CD14-positive monocyte (primary cell): ENCODE measurements around the gene OMD. TPM values are rescaled to one million over a fixed set of nuclear protein-coding genes. Genes with fewer than 3 reads are reported as not detected.

Source experiments
- DNase-seq, 3 donors: peaks; one replicate each; pipeline ENCODE4 v3.0.0-alpha.2; 2011 to 2022
- H2AFZ ChIP-seq: 2 replicates; pipeline ENCODE4 v1.6.0; 2012; ENCODE audit warnings: mild to moderate bottlenecking, low read depth, low read length, inconsistent platforms; ENCODE audit not compliant: insufficient read depth, poor library complexity, severe bottlenecking
- H3K27ac ChIP-seq, 2 donors: 1 replicate in 1 of 2; 2 replicates in 1 of 2; pipeline ENCODE4 v1.5.1; 2012 to 2013; ENCODE audit warnings: low read length in 2 of 2, control low read depth in 1 of 2, inconsistent platforms in 1 of 2, low read depth in 1 of 2, mild to moderate bottlenecking in 1 of 2
- H3K27me3 ChIP-seq, 2 donors: one replicate each; pipeline versions ENCODE4 v1.6.0 to v1.6.1; 2011 to 2013; ENCODE audit warnings: low read length in 2 of 2; ENCODE audit not compliant: control insufficient read depth in 2 of 2, insufficient read depth in 2 of 2
- H3K36me3 ChIP-seq, 2 donors: replicated peaks in 1 of 2; 1 replicate in 1 of 2; 2 replicates in 1 of 2; pipeline versions ENCODE4 v1.5.1 to v1.6.1; 2012 to 2013; ENCODE audit warnings: low read length in 2 of 2, control low read depth in 1 of 2, inconsistent platforms in 1 of 2, mild to moderate bottlenecking in 1 of 2; ENCODE audit not compliant: insufficient read depth in 2 of 2, control insufficient read depth in 1 of 2
- H3K4me1 ChIP-seq, 2 donors: 1 replicate in 1 of 2; 2 replicates in 1 of 2; pipeline versions ENCODE4 v1.5.1 to v1.6.1; 2012 to 2013; ENCODE audit warnings: low read length in 2 of 2, control low read depth in 1 of 2, inconsistent platforms in 1 of 2, mild to moderate bottlenecking in 1 of 2, moderate library complexity in 1 of 2; ENCODE audit not compliant: insufficient read depth in 2 of 2, control insufficient read depth in 1 of 2
- H3K4me2 ChIP-seq: replicated peaks from 2 replicates; pipeline ENCODE3; 2012; ENCODE audit warnings: low read length, moderate library complexity, mild to moderate bottlenecking; ENCODE audit not compliant: poor library complexity, severe bottlenecking; ENCODE audit errors: extremely low read depth
- H3K4me3 ChIP-seq, 3 experiments: fragments of 200-600 bp in 1 of 3; sonication (generic) in 1 of 3; replicated peaks in 1 of 3; 1 replicate in 2 of 3; 2 replicates in 1 of 3; pipeline ENCODE4 v1.5.1; 2011 to 2013; ENCODE audit warnings: low read length in 3 of 3, mild to moderate bottlenecking in 3 of 3, control low read depth in 2 of 3, low read depth in 2 of 3, inconsistent platforms in 1 of 3, moderate library complexity in 1 of 3
- H3K79me2 ChIP-seq: 2 replicates; pipeline ENCODE4 v1.6.0; 2012; ENCODE audit warnings: mild to moderate bottlenecking, control low read depth, inconsistent platforms, low read length, moderate library complexity; ENCODE audit not compliant: insufficient read depth
- H3K9ac ChIP-seq: 2 replicates; pipeline ENCODE4 v1.6.0; 2017; ENCODE audit warnings: low read length, mild to moderate bottlenecking; ENCODE audit not compliant: insufficient read depth, poor library complexity, severe bottlenecking
- H3K9me3 ChIP-seq, 2 donors: replicated peaks in 1 of 2; 1 replicate in 1 of 2; 2 replicates in 1 of 2; pipeline versions ENCODE4 v1.5.1 to v1.6.1; 2012 to 2013; ENCODE audit warnings: low read length in 2 of 2, control low read depth in 1 of 2; ENCODE audit not compliant: control insufficient read depth in 1 of 2, insufficient read depth in 1 of 2
- H4K20me1 ChIP-seq: 2 replicates; pipeline ENCODE4 v1.6.0; 2012; ENCODE audit warnings: mild to moderate bottlenecking, low read length, control low read depth, moderate library complexity; ENCODE audit not compliant: insufficient read depth
- H3K27ac Mint-ChIP-seq, 7 donors: one replicate each; pipeline ENCODE4 v1.8.0; 2020; ENCODE audit warnings: mild to moderate bottlenecking in 7 of 7, mixed read lengths in 7 of 7, moderate library complexity in 6 of 7, inconsistent platforms in 2 of 7
- H3K27me3 Mint-ChIP-seq, 3 donors: one replicate each; pipeline ENCODE4 v1.8.0; 2021 to 2022; ENCODE audit warnings: low read depth in 3 of 3, mild to moderate bottlenecking in 3 of 3, mixed read lengths in 3 of 3, moderate library complexity in 3 of 3, inconsistent platforms in 1 of 3
- H3K36me3 Mint-ChIP-seq, 2 donors: one replicate each; pipeline ENCODE4 v1.8.0; 2020; ENCODE audit warnings: mixed read lengths in 2 of 2, inconsistent platforms in 1 of 2, mild to moderate bottlenecking in 1 of 2
- H3K4me1 Mint-ChIP-seq: one replicate; pipeline ENCODE4 v1.8.0; 2020; ENCODE audit warnings: mild to moderate bottlenecking, mixed read lengths
- H3K4me3 Mint-ChIP-seq, 2 donors: one replicate each; pipeline ENCODE4 v1.8.0; 2020; ENCODE audit warnings: mild to moderate bottlenecking in 2 of 2, mixed read lengths in 2 of 2, moderate library complexity in 1 of 2
- H3K9me3 Mint-ChIP-seq, 7 donors: one replicate each; pipeline ENCODE4 v1.8.0; 2020 to 2022; ENCODE audit warnings: mixed read lengths in 7 of 7, mild to moderate bottlenecking in 6 of 7, moderate library complexity in 6 of 7, inconsistent platforms in 2 of 7
- CTCF ChIP-seq: fragments of 200-600 bp; IDR thresholded peaks from one replicate; pipeline ENCODE4 v1.8.0; 2022; ENCODE audit warnings: antibody characterized with exemption, mild to moderate bottlenecking
- WGBS: methylation state at CpG from one replicate; pipeline ENCODE4 v1.1.5; 2013; ENCODE audit warnings: missing lambda C conversion rate; ENCODE audit not compliant: insufficient coverage; 5-methylcytosine and 5-hydroxymethylcytosine counted together
- intact Hi-C, 2 donors: fragments of 100-400 bp; cut with micrococcal nuclease; formaldehyde crosslinking; loops; one replicate each; pipeline versions ENCODE4 v1.15.0 to v1.15.1; 2023
- polyA plus RNA-seq, 3 donors: library from polyadenylated mRNA; depleted of rRNA in 1 of 3; unstranded in 2 of 3; stranded (reverse) in 1 of 3; fragments of 300-500 nt in 2 of 3; fragments of >200 nt in 1 of 3; fragmentation: Illumina TruSeq in 2 of 3; gene quantifications; 1 replicate in 2 of 3; 2 replicates in 1 of 3; pipeline ENCODE4 v1.2.3, GENCODE V29; 2012 to 2021

OMD gene
- polyA plus RNA-seq, 3 donors, result not detected

GRCh38 chr9:92369075-92369474 lies 55.2 kb downstream of the OMD start:
- H3K9ac ChIP-seq, result no peak overlapping the region
- no peak overlapping the region for H3K27ac Mint-ChIP-seq
- H3K9me3 ChIP-seq, result peaks cover 8 to 12% of the 10 kb centered on the region in 2 donors
- intact Hi-C loops, result no loop called here
- peaks cover 16 to 36% of the 10 kb centered on the region in 2 donors for H3K36me3 Mint-ChIP-seq
- no peak overlapping the region for H3K4me3 Mint-ChIP-seq
- H3K27me3 ChIP-seq, result no peaks in the 10 kb centered on the region
- no peaks in the 10 kb centered on the region for H3K79me2 ChIP-seq
- no peak for TF ChIP-seq CTCF
- H3K9me3 Mint-ChIP-seq, result peaks cover 10 to 20% (median 17%) of the 10 kb centered on the region in 7 donors
- no peak overlapping the region for H3K27ac ChIP-seq
- H2AFZ ChIP-seq, result no peak overlapping the region
- no peak overlapping the region for H3K4me3 ChIP-seq
- WGBS, result 100% methylated on average over 1 of the region's 2 CpGs
- peaks cover 0 to 8% of the 10 kb centered on the region in 2 donors for H3K36me3 ChIP-seq
- no peak overlapping the region for H3K4me2 ChIP-seq
- H3K4me1 ChIP-seq, result no peaks in the 10 kb centered on the region
- no peak for DNase-seq
- no peaks in the 10 kb centered on the region for H4K20me1 ChIP-seq
- H3K4me1 Mint-ChIP-seq, result no peaks in the 10 kb centered on the region
- peaks cover 0 to 1% (median 1%) of the 10 kb centered on the region in 3 donors for H3K27me3 Mint-ChIP-seq

Other genes starting within 250 kb of the OMD start
- 10 to 100 TPM in 2 of 3 donors, 1 to 10 TPM in 1; 7.1 to 24.2 (median 22.8) TPM for gene IARS1, start 130.8 kb downstream of the OMD start, polyA plus RNA-seq
- gene NOL8, start 99.1 kb downstream of the OMD start, polyA plus RNA-seq, result 10 to 100 TPM in 1 of 3 donors, 1 to 10 TPM in 2; 2.9 to 22.0 (median 8.8) TPM
- gene CENPP, start 98.5 kb downstream of the OMD start, polyA plus RNA-seq, result 1 to 10 TPM in 2 of 3 donors, under 1 TPM in 1; 0.50 to 1.1 (median 1.1) TPM
- gene OGN, start 19.9 kb downstream of the OMD start, polyA plus RNA-seq, result not detected
- not detected for gene ASPN, start 58.0 kb upstream of the OMD start, polyA plus RNA-seq
- under 1 TPM in 1 of 3 donors, not detected in 2; 0.15 TPM for gene ECM2, start 111.5 kb upstream of the OMD start, polyA plus RNA-seq
- 10 to 100 TPM in 1 of 3 donors, 1 to 10 TPM in 2; 1.9 to 11.6 (median 3.2) TPM for gene IPPK, start 245.7 kb upstream of the OMD start, polyA plus RNA-seq